OCI-LY1 (cell line): ENCODE results near the gene NUP88.

Source experiments
- H2AFZ ChIP-seq: fragments of 200-600 bp; sonication (generic), shearing (Covaris generic); 2 replicates; pipeline ENCODE4 v1.6.0; 2014; ENCODE audit warnings: antibody characterized with exemption, mild to moderate bottlenecking, low read length
- H3F3A ChIP-seq: fragments of 200-600 bp; sonication (generic), shearing (Covaris generic); 2 replicates; pipeline ENCODE4 v1.6.0; 2014; ENCODE audit warnings: mild to moderate bottlenecking, antibody characterized with exemption, low read length, moderate library complexity; ENCODE audit not compliant: insufficient read depth
- H3K27ac ChIP-seq: fragments of 200-600 bp; sonication (generic); 2 replicates; pipeline ENCODE4 v1.5.1; 2014; ENCODE audit warnings: low read length, mixed run types, mild to moderate bottlenecking, low read depth; ENCODE audit not compliant: poor library complexity, severe bottlenecking
- H3K27me3 ChIP-seq: fragments of 200-600 bp; sonication (generic); 2 replicates; pipeline ENCODE4 v1.6.0; 2014; ENCODE audit warnings: antibody characterized with exemption, mild to moderate bottlenecking, low read length, moderate library complexity; ENCODE audit not compliant: insufficient read depth
- H3K36me3 ChIP-seq: fragments of 200-600 bp; sonication (generic); 2 replicates; pipeline ENCODE4 v1.6.1; 2014; ENCODE audit warnings: mild to moderate bottlenecking, antibody characterized with exemption, low read length, moderate library complexity, mixed read lengths; ENCODE audit not compliant: insufficient read depth
- H3K4me1 ChIP-seq: fragments of 200-600 bp; sonication (generic); 2 replicates; pipeline ENCODE4 v1.5.1; 2014; ENCODE audit warnings: mild to moderate bottlenecking, low read length, moderate library complexity; ENCODE audit not compliant: insufficient read depth, severe bottlenecking
- H3K4me2 ChIP-seq: fragments of 200-600 bp; sonication (generic), shearing (Covaris generic); 2 replicates; pipeline ENCODE4 v1.6.1; 2014; ENCODE audit warnings: low read length
- H3K4me3 ChIP-seq: fragments of 200-600 bp; sonication (generic); 2 replicates; pipeline ENCODE4 v1.5.1; 2014; ENCODE audit warnings: low read length, low read depth, mild to moderate bottlenecking, mixed read lengths; ENCODE audit not compliant: poor library complexity, severe bottlenecking
- H3K79me2 ChIP-seq: fragments of 200-600 bp; shearing (Covaris generic); 2 replicates; pipeline ENCODE4 v1.6.1; 2016; ENCODE audit warnings: mixed run types, low read length, mixed read lengths; ENCODE audit not compliant: insufficient read depth
- H3K9ac ChIP-seq: fragments of 200-600 bp; sonication (generic), shearing (Covaris generic); 2 replicates; pipeline ENCODE4 v1.6.1; 2014; ENCODE audit warnings: mild to moderate bottlenecking, low read length, mixed read lengths
- H3K9me2 ChIP-seq: fragments of 200-600 bp; sonication (generic), shearing (Covaris generic); 2 replicates; pipeline ENCODE4 v1.6.1; 2014; ENCODE audit warnings: low read depth, mild to moderate bottlenecking, low read length, mixed read lengths
- H3K9me3 ChIP-seq: fragments of 200-600 bp; shearing (Covaris generic); 2 replicates; pipeline ENCODE4 v1.6.1; 2014; ENCODE audit warnings: low read length, mixed read lengths
- H4K20me1 ChIP-seq: fragments of 200-600 bp; sonication (generic), shearing (Covaris generic); 2 replicates; pipeline ENCODE4 v1.6.0; 2016; ENCODE audit warnings: mild to moderate bottlenecking, low read length; ENCODE audit not compliant: insufficient read depth
- CTCF ChIP-seq: fragments of 200-600 bp; sonication (generic), shearing (Covaris generic); IDR thresholded peaks from 2 replicates; pipeline ENCODE4 v1.5.1; 2017; ENCODE audit warnings: mild to moderate bottlenecking, antibody characterized with exemption, low read length, moderate library complexity, mixed read lengths
- EZH2 ChIP-seq: fragments of 200-600 bp; sonication (generic), shearing (Covaris generic); IDR thresholded peaks from 2 replicates; pipeline ENCODE4 v1.8.0; 2017; ENCODE audit warnings: borderline replicate concordance, mixed run types, mild to moderate bottlenecking, antibody characterized with exemption, low read length, moderate library complexity, mixed read lengths

Gene NUP88

GRCh38 chr17:5380491-5381135 is 38.8 kb downstream of the NUP88 start:
- Histone ChIP-seq H3K4me1 (no peaks in the 10 kb centered on the region), H3K36me3 (peaks cover 90% of the 10 kb centered on the region), H3F3A (no peaks in the 10 kb centered on the region; the same call in 1 of the 2 replicates), H3K9me3 (no peaks in the 10 kb centered on the region), H4K20me1 (no peaks in the 10 kb centered on the region), H3K9me2 (no peaks in the 10 kb centered on the region), H3K4me2 (no peak overlapping the region), H3K27me3 (no peaks in the 10 kb centered on the region), H3K79me2 (no peaks in the 10 kb centered on the region), H3K4me3 (no peak overlapping the region), H3K9ac (no peak overlapping the region), H3K27ac (no peak overlapping the region), H2AFZ (no peak overlapping the region)
- no peak for TF ChIP-seq CTCF
- no peak for TF ChIP-seq EZH2

DNA sequence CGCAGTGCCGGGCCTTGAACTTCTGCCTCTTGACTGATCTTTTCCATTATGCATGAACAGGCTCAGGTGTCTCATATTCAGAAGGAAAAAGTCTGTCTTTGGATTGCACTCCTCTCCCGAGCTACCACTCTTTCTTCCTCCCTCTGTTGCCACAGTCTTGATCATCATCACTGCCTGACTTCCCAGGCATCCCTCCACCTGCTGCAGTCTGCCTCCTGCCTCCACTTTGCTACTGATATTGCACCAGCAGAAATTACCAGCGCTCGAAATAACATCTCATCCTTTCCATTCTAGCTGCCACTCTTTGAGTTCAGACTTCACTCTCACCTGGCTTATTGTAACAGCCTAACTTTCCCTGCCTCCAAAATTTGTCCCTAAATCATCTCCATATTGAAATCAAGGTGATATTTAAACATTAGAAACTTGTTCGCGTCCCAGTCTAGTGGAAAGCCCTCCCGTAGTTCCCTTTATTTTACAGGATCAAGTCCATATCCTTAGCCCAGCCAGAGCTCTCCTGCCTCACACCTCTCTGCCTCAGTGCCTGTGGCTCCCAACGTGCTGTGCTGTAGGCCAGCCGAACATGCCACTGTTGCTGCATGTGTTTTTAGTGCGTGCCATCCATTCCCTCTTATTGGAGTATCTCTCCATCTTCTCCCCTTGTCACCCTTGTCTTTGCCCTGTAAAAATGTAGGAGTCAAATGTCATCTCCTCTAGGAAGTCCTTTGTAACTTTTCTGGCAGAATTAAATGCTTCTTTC is 39.9 kb downstream of the NUP88 start:
- no peaks in the 10 kb centered on the region for H3K79me2 ChIP-seq
- H3K36me3 ChIP-seq: peaks cover 86% of the 10 kb centered on the region
- H3K4me3 ChIP-seq: no peak overlapping the region
- H4K20me1 ChIP-seq: no peaks in the 10 kb centered on the region
- TF ChIP-seq EZH2: no peak
- no peak for TF ChIP-seq CTCF
- no peaks in the 10 kb centered on the region; the same call in 1 of the 2 replicates for H3F3A ChIP-seq
- H3K27me3 ChIP-seq: no peaks in the 10 kb centered on the region
- no peaks in the 10 kb centered on the region for H3K9me3 ChIP-seq
- H3K4me2 ChIP-seq: no peak overlapping the region
- no peaks in the 10 kb centered on the region for H3K4me1 ChIP-seq
- no peak overlapping the region for H3K27ac ChIP-seq
- H3K9me2 ChIP-seq: no peaks in the 10 kb centered on the region
- no peak overlapping the region for H2AFZ ChIP-seq
- no peak overlapping the region for H3K9ac ChIP-seq

- Histone ChIP-seq H3K9ac (no peak overlapping the region), H3K9me2 (no peaks in the 10 kb centered on the region), H3K79me2 (no peaks in the 10 kb centered on the region), H3K36me3 (peaks cover 82% of the 10 kb centered on the region), H3K4me3 (no peak overlapping the region), H4K20me1 (no peaks in the 10 kb centered on the region), H2AFZ (no peak overlapping the region), H3F3A (no peaks in the 10 kb centered on the region; the same call in 1 of the 2 replicates), H3K9me3 (no peaks in the 10 kb centered on the region), H3K4me2 (no peak overlapping the region), H3K4me1 (no peaks in the 10 kb centered on the region), H3K27ac (no peak overlapping the region), H3K27me3 (no peaks in the 10 kb centered on the region)
- TF ChIP-seq EZH2 (no peak), CTCF (no peak)
Measured at GRCh38 chr17:5378566-5379207, 40.8 kb downstream of the NUP88 start.
